HT-29 (cell line): ENCODE measurements around the gene KCNQ5. TPM values are rescaled to one million over a fixed set of nuclear protein-coding genes. Genes with fewer than 3 reads are reported as not detected.

ENCODE experiments used
- DNase-seq: peaks from one replicate; pipeline ENCODE4 v3.0.0-alpha.2; 2015; ENCODE audit warnings: low spot score
- total RNA-seq: library from RNA; depleted of rRNA; stranded (reverse); fragments of >200 nt; shearing (Covaris generic); gene quantifications from 2 replicates; pipeline ENCODE4 v1.2.3, GENCODE V29; 2014

The KCNQ5 gene
- total RNA-seq, 1 experiment from 2014 or later = not detected

GRCh38 chr6:72905705-72906478 is 284.0 kb downstream of the KCNQ5 start:
- no peak for DNase-seq

- DNase-seq = no peak
These were observed 289.7 kb downstream of the KCNQ5 start for GRCh38 chr6:72911463-72912155.

GRCh38 chr6:72913797-72914196 is 291.9 kb downstream of the KCNQ5 start:
- DNase-seq = no peak

- no peak for DNase-seq
These were observed 294.4 kb downstream of the KCNQ5 start for GRCh38 chr6:72916298-72916697.

GRCh38 chr6:72916906-72917305 is 295.0 kb downstream of the KCNQ5 start:
- DNase-seq = no peak

GRCh38 chr6:72922401-72922800 is 300.5 kb downstream of the KCNQ5 start:
- no peak for DNase-seq

- no peak for DNase-seq
These were observed 303.3 kb downstream of the KCNQ5 start for GRCh38 chr6:72925136-72925535.

GRCh38 chr6:72930556-72931132 is 308.8 kb downstream of the KCNQ5 start:
- DNase-seq = no peak

GRCh38 chr6:72931325-72931887 is 309.5 kb downstream of the KCNQ5 start:
- DNase-seq = no peak

- DNase-seq = no peak
These were observed 311.4 kb downstream of the KCNQ5 start for GRCh38 chr6:72933233-72933632.

- DNase-seq = no peak
These were observed 315.1 kb downstream of the KCNQ5 start for GRCh38 chr6:72936766-72937559.

GRCh38 chr6:72938104-72938503 is 316.2 kb downstream of the KCNQ5 start:
- DNase-seq = no peak

- DNase-seq = no peak
These were observed 317.1 kb downstream of the KCNQ5 start for GRCh38 chr6:72939004-72939403.

- DNase-seq = no peak
These were observed 318.4 kb downstream of the KCNQ5 start for GRCh38 chr6:72940265-72940664.

GRCh38 chr6:72941263-72941662 is 319.4 kb downstream of the KCNQ5 start:
- no peak for DNase-seq

GRCh38 chr6:72941751-72942150 is 319.9 kb downstream of the KCNQ5 start:
- no peak for DNase-seq

GRCh38 chr6:72943699-72944098 is 321.8 kb downstream of the KCNQ5 start:
- DNase-seq = no peak

GRCh38 chr6:72944660-72945059 is 322.8 kb downstream of the KCNQ5 start:
- DNase-seq = no peak

GRCh38 chr6:72946774-72947173 is 324.9 kb downstream of the KCNQ5 start:
- no peak for DNase-seq

GRCh38 chr6:72947534-72947933 is 325.7 kb downstream of the KCNQ5 start:
- DNase-seq = no peak

- DNase-seq = no peak
These were observed 326.3 kb downstream of the KCNQ5 start for GRCh38 chr6:72948153-72948552.
